CD14-positive monocyte (primary cell): ENCODE data around the gene BCS1L. TPM values are rescaled to one million over a fixed set of nuclear protein-coding genes. Genes with fewer than 3 reads are reported as not detected.

Source experiments
- DNase-seq, 3 donors: peaks; one replicate each; pipeline ENCODE4 v3.0.0-alpha.2; 2011 to 2022
- H2AFZ ChIP-seq: 2 replicates; pipeline ENCODE4 v1.6.0; 2012; ENCODE audit warnings: mild to moderate bottlenecking, low read depth, low read length, inconsistent platforms; ENCODE audit not compliant: insufficient read depth, poor library complexity, severe bottlenecking
- H3K27ac ChIP-seq, 2 donors: 1 replicate in 1 of 2; 2 replicates in 1 of 2; pipeline ENCODE4 v1.5.1; 2012 to 2013; ENCODE audit warnings: low read length in 2 of 2, control low read depth in 1 of 2, inconsistent platforms in 1 of 2, low read depth in 1 of 2, mild to moderate bottlenecking in 1 of 2
- H3K27me3 ChIP-seq, 2 donors: one replicate each; pipeline versions ENCODE4 v1.6.0 to v1.6.1; 2011 to 2013; ENCODE audit warnings: low read length in 2 of 2; ENCODE audit not compliant: control insufficient read depth in 2 of 2, insufficient read depth in 2 of 2
- H3K36me3 ChIP-seq, 2 donors: replicated peaks in 1 of 2; 1 replicate in 1 of 2; 2 replicates in 1 of 2; pipeline versions ENCODE4 v1.5.1 to v1.6.1; 2012 to 2013; ENCODE audit warnings: low read length in 2 of 2, control low read depth in 1 of 2, inconsistent platforms in 1 of 2, mild to moderate bottlenecking in 1 of 2; ENCODE audit not compliant: insufficient read depth in 2 of 2, control insufficient read depth in 1 of 2
- H3K4me1 ChIP-seq, 2 donors: 1 replicate in 1 of 2; 2 replicates in 1 of 2; pipeline versions ENCODE4 v1.5.1 to v1.6.1; 2012 to 2013; ENCODE audit warnings: low read length in 2 of 2, control low read depth in 1 of 2, inconsistent platforms in 1 of 2, mild to moderate bottlenecking in 1 of 2, moderate library complexity in 1 of 2; ENCODE audit not compliant: insufficient read depth in 2 of 2, control insufficient read depth in 1 of 2
- H3K4me2 ChIP-seq: replicated peaks from 2 replicates; pipeline ENCODE3; 2012; ENCODE audit warnings: low read length, moderate library complexity, mild to moderate bottlenecking; ENCODE audit not compliant: poor library complexity, severe bottlenecking; ENCODE audit errors: extremely low read depth
- H3K4me3 ChIP-seq, 3 experiments: fragments of 200-600 bp in 1 of 3; sonication (generic) in 1 of 3; replicated peaks in 1 of 3; 1 replicate in 2 of 3; 2 replicates in 1 of 3; pipeline ENCODE4 v1.5.1; 2011 to 2013; ENCODE audit warnings: low read length in 3 of 3, mild to moderate bottlenecking in 3 of 3, control low read depth in 2 of 3, low read depth in 2 of 3, inconsistent platforms in 1 of 3, moderate library complexity in 1 of 3
- H3K79me2 ChIP-seq: 2 replicates; pipeline ENCODE4 v1.6.0; 2012; ENCODE audit warnings: mild to moderate bottlenecking, control low read depth, inconsistent platforms, low read length, moderate library complexity; ENCODE audit not compliant: insufficient read depth
- H3K9ac ChIP-seq: 2 replicates; pipeline ENCODE4 v1.6.0; 2017; ENCODE audit warnings: low read length, mild to moderate bottlenecking; ENCODE audit not compliant: insufficient read depth, poor library complexity, severe bottlenecking
- H3K9me3 ChIP-seq, 2 donors: replicated peaks in 1 of 2; 1 replicate in 1 of 2; 2 replicates in 1 of 2; pipeline versions ENCODE4 v1.5.1 to v1.6.1; 2012 to 2013; ENCODE audit warnings: low read length in 2 of 2, control low read depth in 1 of 2; ENCODE audit not compliant: control insufficient read depth in 1 of 2, insufficient read depth in 1 of 2
- H4K20me1 ChIP-seq: 2 replicates; pipeline ENCODE4 v1.6.0; 2012; ENCODE audit warnings: mild to moderate bottlenecking, low read length, control low read depth, moderate library complexity; ENCODE audit not compliant: insufficient read depth
- H3K27ac Mint-ChIP-seq, 7 donors: one replicate each; pipeline ENCODE4 v1.8.0; 2020; ENCODE audit warnings: mild to moderate bottlenecking in 7 of 7, mixed read lengths in 7 of 7, moderate library complexity in 6 of 7, inconsistent platforms in 2 of 7
- H3K27me3 Mint-ChIP-seq, 3 donors: one replicate each; pipeline ENCODE4 v1.8.0; 2021 to 2022; ENCODE audit warnings: low read depth in 3 of 3, mild to moderate bottlenecking in 3 of 3, mixed read lengths in 3 of 3, moderate library complexity in 3 of 3, inconsistent platforms in 1 of 3
- H3K36me3 Mint-ChIP-seq, 2 donors: one replicate each; pipeline ENCODE4 v1.8.0; 2020; ENCODE audit warnings: mixed read lengths in 2 of 2, inconsistent platforms in 1 of 2, mild to moderate bottlenecking in 1 of 2
- H3K4me1 Mint-ChIP-seq: one replicate; pipeline ENCODE4 v1.8.0; 2020; ENCODE audit warnings: mild to moderate bottlenecking, mixed read lengths
- H3K4me3 Mint-ChIP-seq, 2 donors: one replicate each; pipeline ENCODE4 v1.8.0; 2020; ENCODE audit warnings: mild to moderate bottlenecking in 2 of 2, mixed read lengths in 2 of 2, moderate library complexity in 1 of 2
- H3K9me3 Mint-ChIP-seq, 7 donors: one replicate each; pipeline ENCODE4 v1.8.0; 2020 to 2022; ENCODE audit warnings: mixed read lengths in 7 of 7, mild to moderate bottlenecking in 6 of 7, moderate library complexity in 6 of 7, inconsistent platforms in 2 of 7
- CTCF ChIP-seq: fragments of 200-600 bp; IDR thresholded peaks from one replicate; pipeline ENCODE4 v1.8.0; 2022; ENCODE audit warnings: antibody characterized with exemption, mild to moderate bottlenecking
- WGBS: methylation state at CpG from one replicate; pipeline ENCODE4 v1.1.5; 2013; ENCODE audit warnings: missing lambda C conversion rate; ENCODE audit not compliant: insufficient coverage; 5-methylcytosine and 5-hydroxymethylcytosine counted together
- intact Hi-C, 2 donors: fragments of 100-400 bp; cut with micrococcal nuclease; formaldehyde crosslinking; loops; one replicate each; pipeline versions ENCODE4 v1.15.0 to v1.15.1; 2023
- polyA plus RNA-seq, 3 donors: library from polyadenylated mRNA; depleted of rRNA in 1 of 3; unstranded in 2 of 3; stranded (reverse) in 1 of 3; fragments of 300-500 nt in 2 of 3; fragments of >200 nt in 1 of 3; fragmentation: Illumina TruSeq in 2 of 3; gene quantifications; 1 replicate in 2 of 3; 2 replicates in 1 of 3; pipeline ENCODE4 v1.2.3, GENCODE V29; 2012 to 2021

Gene BCS1L
- polyA plus RNA-seq, 3 donors, result 10.5 to 42.9 (median 12.3) TPM

- Mint-ChIP-seq H3K4me3 (peak within 1 kb of the TSS; percentile 96 to 99), H3K27me3 (no peaks in the 10 kb centered on the region), H3K27ac (peak within 1 kb of the TSS; percentile 86 to 97 (median 90)), H3K36me3 (peaks cover 16 to 21% of the 10 kb centered on the region in 2 donors), H3K4me1 (peaks cover 22% of the 10 kb centered on the region), H3K9me3 (no peaks in the 10 kb centered on the region)
- Histone ChIP-seq H3K36me3 (peaks cover 14 to 21% of the 10 kb centered on the region in 2 donors), H3K4me2 (peak within 1 kb of the TSS; percentile 91), H3K27ac (peak within 1 kb of the TSS; percentile 27 to 81), H3K4me3 (peak within 1 kb of the TSS; percentile 55 to 98 (median 62)), H3K9me3 (no peaks in the 10 kb centered on the region), H3K79me2 (peaks cover 24% of the 10 kb centered on the region), H3K27me3 (no peaks in the 10 kb centered on the region), H3K4me1 (peaks cover 16 to 20% of the 10 kb centered on the region in 2 donors), H4K20me1 (no peaks in the 10 kb centered on the region), H3K9ac (peak within 1 kb of the TSS; percentile 76), H2AFZ (peak within 1 kb of the TSS; percentile 98)
- intact Hi-C loops, result loop anchor here in 1 of 2 donors (10.0 kb wide), 1 partner anchor 267 kb away; no protein-coding TSS in a partner anchor
- under 1% methylated on average over 41 of the region's 49 CpGs for whole genome bisulfite sequencing
- no peak for TF ChIP-seq CTCF
- DNase-seq, result peak; percentile 54 to 75 (median 68)
Measured at GRCh38 chr2:218671654-218672566, 12.4 kb downstream of the BCS1L start, which contains the start of the genes RNF25 and STK36. RNF25 (minus strand) TSS chr2:218672002; CDS start chr2:218671970, 32 bp downstream. STK36 (plus strand) TSS chr2:218672086; CDS start chr2:218672830, 744 bp downstream.

GRCh38 chr2:218679119-218679518 lies 19.6 kb downstream of the BCS1L start:
- H3K27me3 ChIP-seq, result no peaks in the 10 kb centered on the region
- TF ChIP-seq CTCF, result no peak
- intact Hi-C loops, result loop anchor here in 1 of 2 donors (10.0 kb wide), 1 partner anchor 274 kb away; no protein-coding TSS in a partner anchor
- H3K4me3 ChIP-seq, result peak overlapping the region in 1 of 3 experiments; percentile 24
- H2AFZ ChIP-seq, result peak overlapping the region; percentile 56
- DNase-seq, result peak; percentile 87 to 98 (median 95)
- peaks cover 0 to 4% (median 0%) of the 10 kb centered on the region in 3 donors for H3K27me3 Mint-ChIP-seq
- H3K27ac ChIP-seq, result peak overlapping the region; percentile 21 to 30
- no peaks in the 10 kb centered on the region for H3K36me3 ChIP-seq
- H3K9me3 Mint-ChIP-seq, result peaks cover 0 to 2% (median 0%) of the 10 kb centered on the region in 7 donors
- H3K27ac Mint-ChIP-seq, result peak overlapping the region; percentile 83 to 92 (median 88)
- H3K9ac ChIP-seq, result no peak overlapping the region
- 0% methylated on average over 4 of the region's 4 CpGs for WGBS
- no peaks in the 10 kb centered on the region for H3K9me3 ChIP-seq
- peaks cover 17% of the 10 kb centered on the region for H3K4me1 Mint-ChIP-seq
- H3K4me1 ChIP-seq, result peaks cover 15 to 16% of the 10 kb centered on the region in 2 donors
- no peaks in the 10 kb centered on the region for H4K20me1 ChIP-seq
- H3K79me2 ChIP-seq, result no peaks in the 10 kb centered on the region
- H3K4me2 ChIP-seq, result peak overlapping the region; percentile 51
- H3K4me3 Mint-ChIP-seq, result peak overlapping the region; percentile 7 to 71
- peaks cover 7 to 12% of the 10 kb centered on the region in 2 donors for H3K36me3 Mint-ChIP-seq
